Measurements from ENCODE around the gene COL4A2.

DNA sequence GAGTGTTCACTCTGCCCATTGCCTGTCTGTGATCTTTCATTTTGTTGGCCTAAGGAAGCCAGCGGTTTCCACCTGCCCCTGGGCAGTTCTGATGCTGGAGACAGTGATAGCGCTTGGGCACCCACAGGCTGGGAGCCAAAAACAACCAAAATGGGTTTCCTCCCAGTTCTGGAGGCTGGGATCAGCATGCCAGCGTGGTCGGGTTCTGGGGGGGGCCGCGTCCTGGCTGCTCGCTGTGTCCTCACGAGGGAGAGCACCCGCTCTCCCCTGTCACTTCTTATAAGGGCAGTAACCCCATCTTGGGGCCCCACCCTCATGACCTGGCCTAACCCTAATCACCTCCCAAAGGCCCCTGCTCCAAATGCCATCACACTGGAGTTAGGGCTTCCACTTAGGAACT is 186.5 kb downstream of the COL4A2 start:
- TF ChIP-seq, protein P1, sequence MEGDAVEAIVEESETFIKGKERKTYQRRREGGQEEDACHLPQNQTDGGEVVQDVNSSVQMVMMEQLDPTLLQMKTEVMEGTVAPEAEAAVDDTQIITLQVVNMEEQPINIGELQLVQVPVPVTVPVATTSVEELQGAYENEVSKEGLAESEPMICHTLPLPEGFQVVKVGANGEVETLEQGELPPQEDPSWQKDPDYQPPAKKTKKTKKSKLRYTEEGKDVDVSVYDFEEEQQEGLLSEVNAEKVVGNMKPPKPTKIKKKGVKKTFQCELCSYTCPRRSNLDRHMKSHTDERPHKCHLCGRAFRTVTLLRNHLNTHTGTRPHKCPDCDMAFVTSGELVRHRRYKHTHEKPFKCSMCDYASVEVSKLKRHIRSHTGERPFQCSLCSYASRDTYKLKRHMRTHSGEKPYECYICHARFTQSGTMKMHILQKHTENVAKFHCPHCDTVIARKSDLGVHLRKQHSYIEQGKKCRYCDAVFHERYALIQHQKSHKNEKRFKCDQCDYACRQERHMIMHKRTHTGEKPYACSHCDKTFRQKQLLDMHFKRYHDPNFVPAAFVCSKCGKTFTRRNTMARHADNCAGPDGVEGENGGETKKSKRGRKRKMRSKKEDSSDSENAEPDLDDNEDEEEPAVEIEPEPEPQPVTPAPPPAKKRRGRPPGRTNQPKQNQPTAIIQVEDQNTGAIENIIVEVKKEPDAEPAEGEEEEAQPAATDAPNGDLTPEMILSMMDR (IDR thresholded peaks at IDR 0.05; ENCODE audit: low read depth, low read length, missing input control), result no peak
- no peak for TF ChIP-seq TAF1 (conservative IDR thresholded peaks at IDR 0.05)

All from liver (tissue), 3 donors.